Suprapubic skin (tissue), 3 donors: Measurements from ENCODE around the gene SSR4.

Experiments used
- CTCF ChIP-seq, 2 donors: fragments of 200-600 bp in 1 of 2; fragments of 450-650 bp in 1 of 2; sonication (generic) in 1 of 2; IDR thresholded peaks; one replicate each; pipeline ENCODE4 v1.5.1; 2016 to 2019; ENCODE audit warnings: antibody characterized with exemption in 2 of 2, mild to moderate bottlenecking in 1 of 2, moderate library complexity in 1 of 2
- EP300 ChIP-seq: sonication (generic); formaldehyde crosslinking; IDR thresholded peaks from one replicate; pipeline ENCODE4 v1.6.1; 2017; ENCODE audit warnings: antibody characterized with exemption

GRCh38 chrX:153825042-153825441 lies 30.6 kb downstream of the SSR4 start:
- TF ChIP-seq CTCF (IDR thresholded peaks at IDR 0.05), result no peak
- TF ChIP-seq EP300, result no peak
